Sciatic nerve (tissue), 2 donors: Measurements from ENCODE around the gene CADM1. TPM values are rescaled to one million over a fixed set of nuclear protein-coding genes. Genes with fewer than 3 reads are reported as not detected.

Experiments used
- ATAC-seq: fragments of 200-7000 bp; cut with Tn5 transposase; one replicate; pipeline ENCODE4 v1.9.1; 2020; ENCODE audit warnings: mild to moderate bottlenecking, moderate library complexity
- DNase-seq: peaks from one replicate; pipeline ENCODE4 v3.0.0-alpha.2; 2020; ENCODE audit warnings: low spot score
- intact Hi-C: fragments of 100-400 bp; cut with DNase I; formaldehyde crosslinking; loops from one replicate; pipeline ENCODE4 v1.14.2; 2022
- total RNA-seq: library from RNA; stranded (reverse); fragmentation: NEBNext Ultra II Directional; extraction: Animal tissue kit (Norgen Biotek cat#: 25700); gene quantifications from one replicate; pipeline ENCODE4 v1.2.1, GENCODE V29; 2021
- donor health status: DM: no; HTN: no; CAD: no.
- donor health status: DM: no; HTN: no; CAD: no.

CADM1 gene
- total RNA-seq: 58.7 TPM

DNA sequence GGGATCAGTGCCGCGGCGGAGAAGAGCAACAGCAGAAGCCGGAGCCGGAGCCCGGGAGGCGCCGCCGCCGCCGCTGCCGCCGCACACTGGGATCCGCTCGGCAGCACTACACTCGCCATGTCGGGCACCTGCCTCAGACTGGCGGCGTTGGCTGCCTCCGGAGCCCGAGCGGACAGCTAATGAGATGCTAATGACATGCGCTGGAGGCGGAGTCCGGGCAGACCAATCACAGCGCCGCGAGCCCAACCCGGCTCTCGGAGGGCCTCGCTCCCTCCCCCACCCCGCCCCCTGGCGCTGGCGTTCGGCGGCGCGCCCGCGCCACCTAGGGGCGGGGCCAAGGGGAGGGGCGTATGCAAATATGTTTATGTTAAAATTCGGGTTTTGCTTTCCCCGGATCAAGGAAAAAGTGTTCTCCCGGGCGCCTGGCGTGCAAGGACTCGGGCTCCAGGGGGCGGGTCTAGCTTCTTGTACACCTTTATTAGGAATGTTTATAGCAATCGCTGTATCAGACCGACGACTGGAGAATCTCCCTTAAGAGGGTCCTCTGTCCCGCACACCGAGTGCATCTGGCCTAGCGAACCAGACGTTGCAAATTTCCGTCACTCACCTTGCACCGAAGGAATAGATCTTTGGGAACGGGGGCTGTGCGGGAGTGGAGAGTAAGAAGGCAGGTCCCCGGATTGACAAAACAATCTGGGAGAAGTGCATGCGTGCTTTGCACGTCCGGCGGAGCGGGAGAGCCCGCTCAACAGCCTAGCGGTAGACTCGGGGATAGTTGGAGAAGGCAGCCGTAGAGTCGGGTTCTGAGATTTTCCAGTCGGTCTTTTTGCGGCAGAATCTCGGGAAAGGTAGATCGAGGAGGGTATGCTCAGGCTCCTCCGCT, at the start of gene CADM1:
CADM1 (minus strand) TSS at position 140 of the 883 bp plus-strand sequence.
- ATAC-seq (peak; percentile 95), DNase-seq (peak; percentile 94)
- intact Hi-C loops: loop anchor here (5.0 to 10.0 kb wide), 2 partner anchors 170 to 723 kb away; no protein-coding TSS in a partner anchor

DNA sequence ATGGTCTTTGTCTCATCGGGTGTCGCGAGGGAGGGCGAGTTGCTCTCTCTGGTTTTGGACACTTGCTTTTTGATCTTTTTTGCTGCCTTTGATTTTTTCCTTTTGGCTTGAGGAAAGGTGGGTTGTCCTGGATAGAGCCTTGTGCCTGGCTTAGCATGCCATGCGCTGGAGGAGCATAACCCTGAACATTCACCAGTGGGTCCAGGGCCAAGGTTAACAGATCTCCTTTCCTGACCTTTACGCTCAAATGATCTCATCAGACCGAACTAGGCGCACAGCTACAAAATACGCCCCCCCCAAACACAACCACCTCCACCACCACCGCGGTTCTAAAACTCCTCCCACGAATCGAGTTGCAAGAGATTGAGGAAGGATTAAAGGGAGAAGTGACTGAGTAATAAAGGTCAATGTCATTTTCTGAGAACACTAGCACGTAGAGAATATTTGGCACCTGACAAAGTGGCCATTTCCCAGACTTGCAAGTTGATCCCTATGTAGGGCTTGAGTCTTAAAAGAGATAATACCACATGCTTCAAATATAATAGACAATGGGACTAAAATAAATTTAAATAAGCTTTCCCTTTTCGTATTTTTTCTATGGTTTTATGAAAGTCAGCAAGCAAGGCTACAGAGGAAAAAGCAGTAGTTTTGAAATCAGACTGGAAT, 48.7 kb upstream of the CADM1 start:
- ATAC-seq: no peak
- DNase-seq: no peak
- intact Hi-C loops: no loop called here

DNA sequence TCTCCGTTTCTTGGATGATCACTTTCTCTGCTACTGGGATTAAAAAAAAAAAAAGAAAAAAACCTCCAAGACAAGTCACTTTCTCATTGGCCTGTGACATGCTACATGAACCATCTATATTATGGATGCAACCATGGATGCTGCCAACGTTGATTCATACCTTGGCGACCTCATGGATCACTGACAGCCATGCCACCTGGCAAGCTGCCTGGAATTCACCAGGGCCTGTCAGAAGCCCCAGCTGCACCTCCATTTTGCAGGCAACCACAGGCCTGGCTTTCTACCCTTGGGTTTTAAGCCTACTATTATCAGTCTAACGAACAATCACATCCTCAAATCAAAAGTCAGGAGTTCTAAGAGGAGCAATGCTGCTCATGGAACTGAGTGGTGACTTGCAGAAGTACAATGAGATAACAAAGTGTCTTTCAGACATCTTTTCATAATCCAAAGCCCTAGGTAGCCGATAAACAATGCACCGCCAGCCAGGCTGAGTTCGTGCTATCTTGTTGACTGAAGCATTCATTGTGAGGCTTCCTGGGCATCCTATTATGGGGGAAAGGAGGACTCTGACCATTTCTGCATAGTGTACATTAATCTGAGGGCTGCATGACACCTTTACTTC, 48.0 kb upstream of the CADM1 start:
- no peak for ATAC-seq
- no peak for DNase-seq
- intact Hi-C loops: no loop called here

DNA sequence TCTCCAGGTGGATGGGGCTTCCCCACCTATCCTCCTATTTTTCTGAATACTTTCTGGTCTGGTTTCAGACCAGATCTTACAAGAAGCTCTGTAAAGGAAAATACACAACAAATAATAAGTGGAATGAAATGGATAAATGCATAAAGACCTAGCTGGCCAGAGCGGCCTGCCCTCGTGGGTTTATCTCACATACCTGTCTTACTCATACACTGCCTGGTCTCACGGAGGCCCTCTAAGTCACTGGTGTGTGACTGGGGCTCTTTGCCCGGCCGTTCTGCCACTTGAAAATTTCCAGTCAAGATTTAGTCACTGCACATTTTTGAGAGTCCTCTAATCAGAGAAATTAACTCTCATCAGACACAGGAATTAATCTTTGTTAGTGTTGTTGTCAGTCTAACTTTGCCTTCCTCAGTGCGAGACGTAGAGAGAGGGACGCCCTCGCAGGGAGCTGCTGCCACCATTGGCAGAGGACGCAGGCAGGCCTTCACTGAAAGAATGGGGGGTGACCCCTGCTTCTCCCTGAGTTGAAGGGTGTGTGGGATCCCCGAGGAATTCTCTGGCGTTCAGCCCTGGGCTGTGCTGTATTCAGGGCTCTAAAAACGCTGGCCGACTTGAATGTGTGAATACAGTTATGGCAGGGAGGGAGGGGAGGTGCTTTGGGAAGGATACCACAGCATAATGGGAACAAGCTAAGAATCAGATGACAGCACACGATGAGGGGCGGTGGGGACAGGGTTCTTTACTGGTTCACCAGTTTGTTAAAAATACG, 46.3 kb upstream of the CADM1 start:
- ATAC-seq: no peak
- no peak for DNase-seq
- intact Hi-C loops: no loop called here

DNA sequence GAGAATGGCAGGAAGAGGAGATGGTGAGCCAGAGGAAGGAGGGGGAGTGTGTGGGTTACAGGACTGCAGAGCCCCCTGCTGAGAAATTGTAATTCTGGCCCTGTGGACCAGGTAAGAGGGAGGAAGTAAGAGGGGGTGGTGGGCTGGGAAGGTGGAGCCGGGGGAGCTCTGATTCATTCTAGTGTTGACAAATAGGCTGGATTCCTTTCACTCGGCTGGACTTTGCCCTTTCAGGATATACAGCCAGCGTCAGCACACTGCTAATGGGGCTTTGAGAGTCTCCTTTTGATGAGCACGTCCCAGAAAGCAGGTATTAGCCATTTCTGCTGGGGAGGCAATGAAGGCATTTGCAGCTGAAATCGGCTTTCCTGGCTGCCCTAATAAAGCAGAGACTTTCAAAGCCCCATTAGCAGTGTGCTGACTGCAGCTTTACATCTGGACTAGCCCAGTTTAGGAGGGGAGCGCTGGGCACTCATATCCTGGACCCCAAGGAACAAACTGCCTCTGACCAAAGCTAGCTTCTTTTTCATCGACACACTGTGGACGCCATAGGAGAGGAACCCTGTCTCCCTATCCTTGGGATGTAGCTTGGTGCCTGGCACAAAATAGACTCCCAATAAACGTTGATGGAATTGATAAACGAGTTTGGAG, 44.8 kb upstream of the CADM1 start:
- DNase-seq (no peak), ATAC-seq (no peak)
- intact Hi-C loops: no loop called here

DNA sequence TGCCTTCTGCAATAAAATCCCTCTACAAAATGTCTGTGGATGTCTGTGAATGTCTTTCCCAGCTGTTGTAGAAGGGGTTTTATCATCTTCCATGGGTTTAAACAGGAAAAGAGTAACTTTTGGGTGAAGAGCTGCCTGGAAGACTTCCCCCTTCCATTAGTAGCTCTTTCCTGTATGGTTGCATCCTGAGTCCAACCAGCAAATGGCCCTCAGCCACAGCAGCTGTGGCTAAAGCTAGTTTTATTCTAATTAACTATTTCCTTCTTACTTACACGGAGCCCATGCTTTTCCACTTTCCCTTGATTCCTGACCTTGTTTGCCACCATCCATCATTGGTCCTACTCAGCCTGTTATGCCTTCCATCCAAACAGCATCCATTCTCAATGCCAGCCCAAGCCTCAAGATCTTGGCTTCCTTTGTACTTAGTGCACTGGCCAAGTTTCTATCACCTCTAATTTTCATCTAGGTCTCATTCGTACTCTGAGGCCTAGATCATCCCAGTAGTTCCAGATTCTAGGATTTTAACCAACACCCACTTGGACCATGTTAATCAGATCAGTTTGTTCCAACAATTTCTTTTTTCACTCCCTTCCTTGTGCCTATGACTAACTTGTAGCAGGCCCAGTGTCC, 41.5 kb upstream of the CADM1 start:
- ATAC-seq (no peak), DNase-seq (no peak)
- intact Hi-C loops: no loop called here

DNA sequence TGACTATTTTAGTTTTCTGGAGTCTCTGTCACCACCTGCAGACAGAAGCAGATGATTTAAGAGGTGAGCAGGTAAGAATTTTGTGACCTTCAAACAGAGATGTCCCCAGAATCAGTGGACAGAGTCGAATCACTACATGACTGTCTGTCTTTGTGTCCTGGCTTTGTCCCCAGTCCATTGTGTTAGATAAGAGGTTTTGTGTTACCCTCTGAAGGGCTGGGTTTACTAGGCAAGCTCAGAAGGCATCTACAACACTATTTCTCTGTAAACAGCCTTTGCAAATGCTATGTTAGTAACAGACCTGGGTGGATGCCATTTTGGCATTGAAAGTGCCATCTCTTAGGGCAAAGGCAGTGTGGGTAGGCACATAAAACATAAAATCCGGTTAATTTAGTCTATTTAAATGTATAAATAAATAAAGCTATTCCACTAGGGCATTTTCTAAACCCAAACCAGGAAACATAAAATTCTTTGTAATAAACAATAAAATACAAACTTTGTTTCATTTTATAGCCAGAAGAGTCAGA, 40.3 kb upstream of the CADM1 start:
- ATAC-seq (no peak), DNase-seq (no peak)
- intact Hi-C loops: no loop called here

DNA sequence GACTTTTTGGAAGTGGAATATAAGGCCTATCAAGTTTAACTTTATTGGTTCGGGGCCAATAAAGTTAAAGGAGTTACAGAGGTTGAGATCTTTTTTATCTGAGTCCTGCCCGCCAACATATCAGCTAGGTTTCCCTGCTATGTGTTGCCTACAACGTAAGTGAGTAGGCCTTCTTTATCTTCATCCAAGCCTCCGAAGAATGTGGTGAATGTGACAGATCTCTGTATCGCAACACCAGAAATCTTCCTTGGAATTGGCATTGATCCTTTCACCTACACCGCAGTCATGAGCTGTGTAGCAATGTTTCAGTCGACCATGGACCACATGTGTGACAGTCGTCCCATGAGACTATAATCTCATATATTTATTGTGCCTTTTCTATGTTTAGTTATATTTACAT, 37.3 kb upstream of the CADM1 start:
- ATAC-seq (no peak), DNase-seq (no peak)
- intact Hi-C loops: no loop called here

DNA sequence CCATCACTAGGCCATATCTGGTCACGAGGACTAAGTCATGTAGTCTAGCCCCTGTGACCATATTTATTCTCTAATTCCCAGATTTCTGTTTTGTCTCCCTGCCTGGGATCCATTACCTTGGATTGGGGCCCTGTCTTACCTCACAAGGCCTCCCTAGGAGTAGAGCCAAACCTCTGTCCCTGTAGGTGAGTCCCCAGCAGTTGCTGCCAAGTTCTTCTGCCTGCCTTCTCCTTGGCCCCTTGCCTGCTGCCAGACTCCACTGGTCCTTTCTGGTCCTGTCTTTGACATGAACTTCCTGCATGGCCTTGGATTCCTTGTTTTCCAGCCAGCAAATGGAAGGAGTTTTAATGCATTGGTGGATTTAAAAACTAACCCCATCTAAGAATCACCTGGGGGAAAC, 35.6 kb upstream of the CADM1 start:
- DNase-seq (no peak), ATAC-seq (no peak)
- intact Hi-C loops: no loop called here

DNA sequence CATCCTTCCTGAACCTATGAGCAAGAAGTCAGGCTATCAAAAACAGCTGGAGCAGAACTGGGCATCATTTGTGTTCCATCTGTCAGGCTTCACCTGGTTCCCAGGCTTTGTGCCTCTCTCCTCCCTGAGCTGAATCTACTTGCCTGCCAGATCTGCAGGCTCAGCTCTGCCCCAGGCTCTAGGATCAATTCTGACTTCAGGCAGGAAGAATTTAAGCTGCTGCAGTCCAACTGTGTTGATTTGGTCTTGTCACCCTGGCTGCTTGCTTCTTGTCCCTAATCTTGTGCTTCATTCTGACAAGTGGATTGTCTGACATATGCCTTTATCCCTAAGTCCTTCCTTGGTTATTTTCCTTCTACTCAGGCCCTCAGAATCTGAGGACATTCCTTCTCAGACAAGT, 31.6 kb upstream of the CADM1 start:
- intact Hi-C loops: no loop called here
- no peak for ATAC-seq
- no peak for DNase-seq

DNA sequence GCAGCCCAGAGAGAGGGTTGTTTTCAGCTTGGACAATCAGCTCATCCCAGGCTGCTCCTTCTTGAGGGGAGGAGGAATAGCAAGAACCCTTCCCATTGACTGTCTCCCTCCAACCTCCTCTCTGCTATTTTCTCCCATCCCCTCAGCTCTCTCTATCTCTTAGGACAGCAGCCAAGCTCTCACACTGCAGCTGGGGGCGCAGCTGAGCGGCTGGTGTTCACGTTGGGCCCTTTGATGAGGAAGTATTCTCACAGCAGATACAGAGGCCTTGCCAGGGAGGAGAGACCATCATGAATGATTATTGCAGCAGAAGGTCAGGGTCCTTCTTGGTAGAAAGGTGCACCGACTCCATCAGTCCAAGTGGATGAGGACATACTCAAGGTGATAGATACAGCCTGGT, 26.5 kb upstream of the CADM1 start:
- no peak for ATAC-seq
- no peak for DNase-seq
- intact Hi-C loops: no loop called here

DNA sequence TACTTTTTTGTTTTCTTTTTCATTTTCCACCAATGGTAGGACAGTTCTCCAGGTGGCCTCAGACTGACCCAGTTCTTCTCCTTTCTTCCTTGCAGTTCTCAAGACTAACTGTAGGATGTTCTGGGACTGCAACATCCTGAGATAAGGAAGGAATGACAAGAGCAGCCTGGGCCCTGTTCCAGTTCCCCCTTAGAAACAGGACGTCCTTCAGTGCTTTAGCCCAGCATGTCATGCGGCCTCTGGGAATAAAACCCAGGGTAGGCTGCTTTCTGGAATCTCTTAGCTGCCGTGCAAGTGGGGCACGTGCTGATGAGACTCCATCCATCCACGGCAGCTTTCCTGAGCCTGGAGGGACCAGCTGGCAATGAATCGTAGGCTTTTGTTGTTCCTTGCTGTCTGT, 24.0 kb upstream of the CADM1 start:
- no peak for DNase-seq
- intact Hi-C loops: no loop called here
- no peak for ATAC-seq

DNA sequence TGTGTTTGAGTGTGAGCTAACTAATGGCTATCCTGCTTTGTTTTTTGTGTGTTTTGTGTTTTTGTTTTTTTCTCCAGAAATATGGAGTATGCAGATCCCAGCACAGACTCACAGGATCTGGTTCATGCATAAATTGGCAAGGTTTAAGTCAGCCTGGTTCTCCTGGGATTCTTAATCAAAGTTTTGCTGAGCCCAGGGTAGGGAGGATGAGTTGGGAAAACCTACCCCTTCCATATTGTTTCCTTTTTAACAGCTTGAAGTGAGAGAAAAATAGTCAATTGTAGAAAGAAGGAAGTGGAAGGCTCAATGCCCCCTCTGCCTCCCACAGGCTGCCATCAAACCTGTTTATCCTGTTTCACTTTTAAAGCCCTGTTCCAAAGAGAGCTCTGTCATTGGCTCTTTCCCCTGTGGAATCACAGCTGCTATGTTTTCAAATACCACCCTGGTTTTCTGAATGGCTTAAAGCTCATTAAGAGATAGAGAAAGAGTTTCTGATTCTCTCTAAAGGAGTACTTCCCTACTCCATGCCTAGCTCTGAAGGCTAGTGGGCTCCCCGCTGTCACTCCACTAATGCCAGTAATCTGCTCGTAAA, 23.4 kb upstream of the CADM1 start:
- ATAC-seq (no peak), DNase-seq (no peak)
- intact Hi-C loops: no loop called here

DNA sequence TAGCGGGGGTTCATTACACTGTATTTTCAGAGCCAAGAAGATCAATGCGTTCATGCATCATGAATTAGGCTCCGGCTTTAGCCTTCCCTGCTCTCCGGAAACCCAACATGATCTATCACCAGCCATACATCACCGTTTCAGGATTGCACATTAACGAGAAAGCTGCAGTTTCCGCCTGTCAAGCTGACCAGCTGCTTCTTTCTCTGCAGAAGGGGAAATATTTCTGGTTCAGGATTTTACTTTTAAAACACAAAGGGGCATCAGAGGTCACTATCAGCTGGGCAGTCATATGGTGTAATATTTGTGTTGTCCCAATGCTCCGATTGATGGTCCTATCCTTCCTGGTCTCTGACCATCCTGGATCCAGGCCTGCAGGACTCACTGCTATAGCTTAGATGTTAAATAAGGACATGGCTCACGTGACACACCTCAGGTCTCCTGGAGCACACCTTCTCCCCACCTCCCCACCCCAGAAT, 21.4 kb upstream of the CADM1 start:
- ATAC-seq (no peak), DNase-seq (no peak)
- intact Hi-C loops: no loop called here

DNA sequence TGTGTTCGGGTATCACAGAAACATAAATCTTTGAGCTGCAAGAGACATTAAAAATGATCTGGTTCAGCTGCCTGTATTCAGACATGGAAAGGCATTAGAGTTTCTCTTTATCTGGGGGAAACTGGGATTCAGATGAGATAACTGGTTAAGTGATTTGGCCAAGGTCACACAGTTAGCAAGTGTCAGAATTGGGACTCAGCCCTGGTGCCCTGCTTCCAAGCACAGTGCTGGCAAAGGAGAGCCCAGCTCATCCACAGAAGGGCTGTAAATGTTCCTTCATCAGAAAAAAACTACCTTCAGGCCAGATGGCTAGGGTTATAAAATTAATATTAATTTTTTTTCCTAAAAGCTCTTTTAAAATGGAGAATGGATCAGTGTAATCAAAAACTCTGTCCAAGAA, 20.4 kb upstream of the CADM1 start:
- intact Hi-C loops: no loop called here
- ATAC-seq (no peak), DNase-seq (no peak)

DNA sequence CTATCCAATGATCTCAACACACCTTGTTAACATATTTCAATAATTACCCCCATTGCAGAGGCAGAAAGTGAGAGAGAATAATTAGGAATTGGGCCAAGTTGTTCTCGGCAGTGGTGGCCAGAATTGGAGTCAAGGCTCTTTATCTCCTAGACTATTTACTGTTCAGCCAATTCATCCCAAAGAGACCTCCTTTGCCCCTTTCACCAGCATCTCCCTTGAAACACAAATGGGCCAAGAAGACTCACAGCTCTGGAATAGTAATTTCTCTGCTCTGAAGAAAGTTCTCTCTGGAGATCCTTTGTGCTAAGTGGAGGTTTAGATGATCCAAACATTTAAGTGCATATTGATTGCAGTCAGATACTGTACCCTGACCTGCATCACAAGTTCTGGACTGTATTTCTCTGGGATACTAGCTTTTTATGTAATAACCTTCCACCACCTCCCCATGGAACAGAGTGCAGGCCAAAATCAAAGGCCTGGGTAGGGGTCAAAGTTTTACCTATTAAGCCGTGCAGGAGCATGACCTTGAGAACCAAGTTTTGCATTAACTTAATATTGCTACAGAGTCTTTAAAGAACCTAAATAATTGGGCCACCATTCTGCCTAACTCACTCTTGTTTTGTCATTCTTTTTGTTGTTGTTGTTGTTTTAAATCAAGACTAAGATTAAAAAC, 19.6 kb upstream of the CADM1 start:
- intact Hi-C loops: no loop called here
- DNase-seq (no peak), ATAC-seq (no peak)

DNA sequence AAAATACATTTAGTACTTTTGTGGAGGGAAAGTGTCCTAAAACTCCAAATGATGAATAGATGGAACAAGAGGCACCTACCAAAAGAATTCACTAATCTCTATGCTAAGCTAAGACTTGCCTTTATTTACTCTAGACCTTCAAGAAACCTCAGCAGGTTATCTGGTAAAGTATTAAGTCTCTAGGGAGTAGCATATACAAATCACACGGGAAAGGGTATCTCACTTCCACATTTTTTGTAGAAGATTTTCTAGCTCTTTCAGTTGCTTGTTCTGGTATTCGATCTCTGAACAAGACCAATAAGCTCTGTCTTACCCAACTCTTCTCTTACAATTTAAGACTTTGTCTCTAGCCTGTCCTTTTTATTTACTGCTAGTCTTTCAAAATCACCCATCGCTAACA, 18.1 kb upstream of the CADM1 start:
- no peak for ATAC-seq
- DNase-seq: no peak
- intact Hi-C loops: no loop called here
